ENCODE data around the gene C3orf20.
A peak's percentile ranks its signal among the peaks of the same experiment; 100 is the strongest.

Gene C3orf20

DNA sequence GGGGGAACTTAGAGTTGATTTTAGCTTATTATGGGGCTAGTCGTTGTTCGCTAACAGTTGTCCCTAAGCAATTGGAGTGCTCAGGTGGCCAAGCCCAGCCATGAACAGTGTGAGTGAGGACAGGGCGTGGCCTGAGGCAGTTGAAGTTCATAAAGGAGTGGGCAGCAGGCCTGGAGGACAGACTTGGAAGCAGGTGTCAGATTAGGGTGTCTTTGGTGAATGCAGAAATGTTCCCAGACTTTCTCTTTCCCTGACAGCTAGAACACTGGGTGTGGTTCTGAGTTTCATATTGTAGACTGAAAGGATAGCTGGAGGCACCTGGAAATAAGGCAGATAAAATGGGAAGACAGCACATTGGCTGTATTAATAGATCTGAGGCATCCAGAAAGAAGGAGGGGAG lies 84.0 kb downstream of the C3orf20 start:
- no peak for DNase-seq (ENCODE audit: low spot score)

DNA sequence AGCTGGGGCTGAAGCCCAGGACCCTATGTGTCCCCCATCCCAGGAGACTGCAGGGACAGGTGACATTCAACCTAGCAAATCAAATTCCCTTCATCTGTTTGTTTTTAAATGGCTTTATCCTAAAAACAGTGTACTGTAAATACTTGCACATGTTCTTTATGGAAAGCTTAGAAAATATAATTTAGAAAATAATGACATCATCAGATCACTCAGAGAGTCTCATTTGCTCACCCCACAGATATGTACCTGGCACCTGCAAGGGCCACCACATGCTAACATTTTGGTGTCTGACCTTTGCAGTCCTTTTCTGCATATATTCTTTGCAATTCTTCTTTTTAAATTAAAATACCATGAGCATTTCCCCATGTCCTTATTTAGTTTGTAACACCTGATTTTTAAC lies 85.2 kb downstream of the C3orf20 start:
- no peak for DNase-seq (ENCODE audit: low spot score)

DNA sequence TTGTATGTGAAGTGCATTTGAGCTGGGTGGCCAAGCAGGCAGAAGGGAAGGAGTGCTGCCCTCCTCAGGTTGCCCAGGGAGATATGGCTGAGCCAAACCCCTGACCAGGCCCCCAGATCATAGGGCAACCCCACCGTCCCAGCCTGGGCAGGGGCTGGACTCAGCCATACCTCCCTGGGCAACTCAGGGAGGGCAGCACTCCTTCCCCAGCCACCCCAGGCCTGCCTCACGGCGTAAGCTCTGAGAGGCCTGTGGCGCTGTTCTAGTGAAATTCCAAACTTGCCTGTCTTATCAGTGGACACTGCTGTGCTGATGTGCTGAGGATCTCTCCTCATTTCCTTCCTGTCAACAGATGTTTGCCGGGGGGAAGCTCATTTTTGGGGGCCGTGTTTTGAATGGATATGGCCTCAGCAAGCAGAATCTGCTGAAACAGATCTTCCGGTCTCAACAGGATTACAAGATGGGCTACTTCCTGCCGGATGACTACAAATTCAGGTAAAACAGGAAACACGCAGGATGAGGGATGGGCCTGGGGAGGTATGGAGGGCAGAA lies 86.3 kb downstream of the C3orf20 start:
- no peak for DNase-seq (ENCODE audit: low spot score)

DNA sequence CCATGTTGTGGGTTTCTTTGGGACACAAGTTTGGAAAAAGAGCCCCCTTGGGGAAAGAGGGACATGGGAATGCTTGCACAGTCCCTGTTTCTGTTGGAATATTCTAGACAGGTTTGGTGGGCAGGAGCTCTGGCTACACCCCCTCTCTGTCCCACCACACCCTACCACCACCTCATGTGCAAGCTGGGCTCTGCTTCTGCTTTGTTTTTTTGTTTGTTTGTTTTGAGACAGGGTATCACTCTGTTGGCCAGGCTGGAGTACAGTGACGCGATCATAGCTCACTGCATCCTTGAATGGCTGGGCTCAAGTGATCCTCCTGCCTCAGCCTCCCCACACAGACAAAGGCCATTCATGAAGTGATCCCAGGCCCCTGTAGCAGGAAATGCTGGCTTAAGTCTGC lies 86.9 kb downstream of the C3orf20 start:
- no peak for DNase-seq (ENCODE audit: low spot score)

DNA sequence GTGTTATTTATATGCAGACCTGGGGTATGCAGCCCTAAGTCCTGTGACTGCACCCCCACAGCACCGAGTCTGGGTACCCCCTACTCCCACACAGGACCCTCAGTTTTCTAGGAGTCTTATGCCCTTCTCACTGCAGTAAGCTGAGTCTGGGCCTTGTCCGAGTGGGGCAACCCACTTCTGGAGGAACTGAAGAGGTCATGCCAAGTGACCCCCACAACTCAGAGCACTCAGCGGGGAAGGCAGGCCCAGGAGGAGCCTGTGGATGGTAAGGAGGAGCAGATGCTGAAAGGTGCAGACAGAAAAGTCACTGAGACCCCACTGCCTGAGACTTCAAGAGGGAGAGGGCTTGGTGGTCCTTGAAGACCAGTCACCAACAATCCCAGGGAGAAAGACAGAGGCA lies 87.8 kb downstream of the C3orf20 start:
- DNase-seq (ENCODE audit: low spot score) = no peak

DNA sequence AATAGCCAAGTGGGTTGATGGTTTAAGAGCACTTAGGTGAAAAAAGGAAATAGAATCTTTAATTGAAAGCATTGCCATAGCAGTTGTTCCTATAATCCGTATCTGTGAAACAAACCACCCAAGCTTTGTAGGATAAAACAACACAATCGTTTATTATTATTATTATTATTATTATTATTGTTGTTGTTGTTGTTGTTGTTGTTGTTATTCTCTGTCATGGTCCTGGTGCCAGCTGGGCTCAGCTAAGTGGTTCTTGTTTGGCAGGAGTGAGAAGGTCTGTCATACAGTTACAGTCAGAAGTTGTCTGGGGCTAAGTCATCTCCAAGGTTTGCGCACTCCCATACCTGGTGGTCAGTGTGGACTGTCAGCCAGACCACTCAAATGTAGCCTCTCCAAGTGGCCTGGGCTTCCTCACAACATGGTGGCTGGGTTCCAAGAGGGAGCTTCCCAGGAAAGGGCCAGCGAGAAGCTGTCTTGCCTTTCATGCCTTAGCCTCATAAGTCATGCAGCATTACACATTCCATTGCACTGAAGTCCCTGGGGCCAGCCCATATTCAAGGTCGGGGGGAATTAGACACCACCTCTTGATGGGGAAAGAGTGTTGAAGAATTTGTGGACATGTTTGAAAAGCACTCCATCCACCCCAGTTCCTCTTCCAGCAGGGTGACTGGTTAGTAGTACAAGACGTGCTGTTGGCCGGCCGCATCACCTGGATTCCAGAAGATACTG lies 89.6 kb downstream of the C3orf20 start:
- peak; percentile 9 for DNase-seq (ENCODE audit: low spot score)

DNA sequence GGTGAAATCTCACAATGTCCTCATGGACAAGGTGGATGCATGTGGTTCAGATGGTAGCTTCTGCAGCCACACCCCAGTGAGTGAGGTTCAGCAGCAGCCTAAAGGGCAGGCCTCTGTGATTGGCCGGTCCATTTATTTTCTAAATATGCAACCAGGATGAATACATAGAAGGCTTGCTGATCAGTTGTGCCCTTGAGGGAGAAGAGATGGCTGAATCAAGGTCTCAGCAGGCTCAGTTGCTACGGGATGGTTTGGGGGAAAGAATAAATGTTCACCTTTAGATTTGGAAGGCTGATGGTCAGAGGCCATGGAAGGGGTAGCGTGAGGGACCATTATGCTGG lies 90.1 kb downstream of the C3orf20 start:
- DNase-seq (ENCODE audit: low spot score) = no peak

DNA sequence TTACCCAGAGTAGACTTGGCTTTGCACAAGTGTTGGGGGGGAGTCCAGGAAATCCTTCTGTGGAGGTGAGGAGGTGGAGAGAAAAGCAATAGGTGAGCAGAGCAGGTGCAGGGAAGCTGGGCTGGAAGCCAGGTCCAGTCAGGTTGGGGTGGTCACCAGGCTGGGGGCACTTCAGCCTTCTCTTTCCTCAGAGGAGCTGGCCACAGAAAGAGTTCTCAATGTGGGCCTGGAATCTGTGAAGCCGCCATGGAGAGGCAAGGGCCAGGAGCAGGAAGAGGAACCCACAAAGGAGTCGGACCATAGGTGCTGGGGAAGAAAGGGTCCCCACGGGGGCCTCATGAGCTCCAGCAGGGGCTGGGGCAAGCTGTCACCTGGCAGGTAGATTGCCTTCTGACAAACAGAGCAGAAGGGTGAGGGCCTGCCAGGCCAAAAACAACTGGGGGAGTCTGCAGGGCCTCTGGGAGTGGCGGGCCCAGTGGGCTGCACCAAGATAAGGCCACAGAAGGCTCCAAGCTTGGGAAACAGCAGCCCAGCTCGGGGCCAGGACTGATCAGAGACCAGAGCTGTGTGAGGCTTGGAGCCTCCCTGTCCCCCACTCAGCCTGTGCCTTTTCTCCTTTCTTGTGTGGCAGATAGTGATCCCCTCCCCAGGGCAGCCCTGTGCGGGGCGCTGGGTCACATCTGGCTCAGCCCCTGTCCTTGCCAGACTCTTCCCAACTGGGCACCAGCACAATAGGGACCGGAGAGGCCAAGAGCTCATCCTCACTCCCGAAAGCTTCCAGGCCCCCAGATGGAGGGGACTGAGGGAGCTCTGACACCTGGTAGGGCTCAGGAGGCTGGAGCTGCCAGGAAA lies 90.9 kb downstream of the C3orf20 start:
- DNase-seq (ENCODE audit: low spot score) = peak; percentile 23

DNA sequence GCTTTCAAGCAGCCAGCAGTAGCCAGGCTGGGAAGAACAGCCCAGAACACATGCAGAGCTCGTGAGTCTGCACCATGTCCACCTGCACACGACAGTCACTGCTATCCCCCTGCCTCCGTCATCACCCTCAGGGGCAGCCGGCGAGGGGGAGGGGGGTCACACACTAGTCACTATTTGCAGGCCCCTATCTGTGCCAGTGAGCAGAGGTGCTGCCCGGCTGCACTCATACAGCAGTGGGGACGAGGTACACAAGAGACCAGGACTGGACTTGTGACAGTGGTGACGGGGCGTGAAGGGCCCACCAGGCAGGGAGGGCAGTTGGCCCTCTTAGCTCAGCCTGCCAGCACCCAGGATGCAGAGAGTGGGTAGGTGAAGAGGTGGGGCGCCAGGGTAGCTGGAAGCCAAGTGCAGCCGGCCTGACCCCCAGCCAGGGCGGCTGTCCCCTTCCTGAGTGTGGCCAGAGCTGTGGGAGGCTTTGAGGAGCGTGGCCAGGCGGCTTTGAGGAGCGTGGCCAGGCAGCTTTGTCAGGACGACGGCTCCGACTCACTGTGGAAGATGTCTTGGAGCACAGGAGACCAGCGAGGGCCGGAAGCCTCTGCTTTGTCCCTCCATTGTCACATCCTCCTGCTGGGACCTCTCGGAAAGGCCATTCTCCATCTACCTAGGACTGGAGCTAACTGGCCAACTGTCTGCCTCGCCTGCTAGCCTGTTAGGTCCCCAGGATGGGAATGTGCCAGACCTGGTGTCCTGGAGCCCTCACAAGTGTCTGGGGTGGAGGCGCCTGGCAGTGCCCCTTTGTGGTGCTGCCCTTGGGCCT lies 91.7 kb downstream of the C3orf20 start:
- DNase-seq (ENCODE audit: low spot score) = peak; percentile 28

DNA sequence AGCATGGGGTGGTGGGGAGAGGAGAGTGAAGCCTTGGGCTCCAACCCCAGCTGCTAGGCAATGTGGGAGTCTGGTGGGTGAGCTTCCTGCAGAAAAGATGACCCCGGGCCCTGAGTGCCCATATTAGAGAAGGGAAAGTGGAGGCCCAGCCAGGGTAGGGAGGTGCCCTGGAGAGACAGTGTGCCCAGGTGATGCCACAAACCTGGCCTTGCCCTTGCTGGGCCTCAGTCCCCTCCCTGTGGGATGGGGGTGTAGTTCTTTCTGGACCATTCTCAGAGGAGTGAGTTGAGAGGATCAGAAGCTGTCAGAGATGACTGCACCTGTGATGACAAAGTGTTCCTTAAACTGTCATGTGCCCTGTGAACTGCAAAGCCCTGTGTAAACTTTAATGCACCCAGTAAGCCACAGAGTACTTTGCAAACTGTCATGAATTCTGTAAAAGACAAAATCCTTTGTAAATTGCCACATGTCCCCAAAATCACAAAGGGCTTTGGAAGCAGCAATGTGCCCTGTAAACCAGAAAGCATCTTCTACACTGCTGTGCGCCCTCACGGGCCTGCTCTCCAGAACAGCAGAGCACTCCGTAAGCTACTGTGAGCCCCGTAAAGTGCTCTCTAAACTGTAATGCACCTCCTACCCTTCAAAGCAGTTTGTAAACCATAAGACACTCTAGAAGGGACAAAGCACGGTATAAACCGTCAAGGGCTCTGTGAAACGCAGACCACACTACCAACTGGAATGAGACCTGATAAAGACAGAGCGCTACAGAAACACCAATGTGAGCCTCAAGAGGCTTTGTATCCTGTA lies 92.5 kb downstream of the C3orf20 start:
- DNase-seq (ENCODE audit: low spot score) = peak; percentile 8

DNA sequence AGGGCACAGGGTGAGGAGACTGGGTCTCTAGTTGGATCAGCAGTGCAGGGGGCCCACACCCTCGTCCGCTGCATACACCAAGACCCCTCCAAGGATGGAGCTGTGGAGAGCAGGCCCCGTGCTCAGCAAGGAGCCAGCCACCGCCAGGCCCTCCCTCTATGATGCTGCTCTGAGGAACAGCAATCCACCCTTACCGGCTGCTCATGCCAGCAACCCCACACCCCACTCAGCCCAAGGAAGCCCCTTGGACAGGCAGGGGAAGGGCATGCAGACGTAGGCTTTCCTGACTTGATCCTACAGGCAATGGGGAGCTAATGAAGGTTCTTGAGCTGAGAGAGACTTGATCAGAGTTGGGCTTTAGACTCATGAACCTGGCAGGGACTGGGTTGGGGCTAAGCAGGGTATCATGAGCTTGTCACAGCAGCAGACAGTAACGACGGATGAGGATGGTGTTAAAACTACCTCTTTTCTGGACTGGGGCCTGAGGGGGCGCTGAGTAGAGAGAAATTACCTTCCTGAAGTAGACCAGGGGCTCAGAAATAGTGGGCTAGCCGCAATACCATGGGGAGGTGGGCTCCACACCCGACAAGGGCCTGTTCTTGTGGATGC lies 93.3 kb downstream of the C3orf20 start:
- peak; percentile 14 for DNase-seq (ENCODE audit: low spot score)

DNA sequence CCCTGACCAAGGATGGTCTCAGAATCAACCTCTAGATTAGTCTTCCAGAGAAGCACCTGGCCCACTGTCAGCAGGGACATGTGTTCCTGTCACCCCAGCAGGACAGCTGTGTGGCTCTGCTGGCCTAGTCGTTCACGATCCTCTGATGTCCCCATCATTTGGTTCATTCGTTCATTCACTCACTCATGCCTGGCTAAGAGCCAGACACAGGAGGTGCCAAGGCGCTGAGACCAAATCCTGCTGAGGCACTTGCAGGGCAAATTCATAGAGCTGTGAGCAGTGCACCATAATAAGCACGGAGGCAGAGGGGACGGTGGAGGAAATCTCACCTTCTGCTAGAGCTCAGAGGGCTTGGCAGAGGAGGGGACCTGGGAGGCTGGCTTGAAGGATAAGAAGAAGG lies 93.9 kb downstream of the C3orf20 start:
- peak; percentile 17 for DNase-seq (ENCODE audit: low spot score)

DNA sequence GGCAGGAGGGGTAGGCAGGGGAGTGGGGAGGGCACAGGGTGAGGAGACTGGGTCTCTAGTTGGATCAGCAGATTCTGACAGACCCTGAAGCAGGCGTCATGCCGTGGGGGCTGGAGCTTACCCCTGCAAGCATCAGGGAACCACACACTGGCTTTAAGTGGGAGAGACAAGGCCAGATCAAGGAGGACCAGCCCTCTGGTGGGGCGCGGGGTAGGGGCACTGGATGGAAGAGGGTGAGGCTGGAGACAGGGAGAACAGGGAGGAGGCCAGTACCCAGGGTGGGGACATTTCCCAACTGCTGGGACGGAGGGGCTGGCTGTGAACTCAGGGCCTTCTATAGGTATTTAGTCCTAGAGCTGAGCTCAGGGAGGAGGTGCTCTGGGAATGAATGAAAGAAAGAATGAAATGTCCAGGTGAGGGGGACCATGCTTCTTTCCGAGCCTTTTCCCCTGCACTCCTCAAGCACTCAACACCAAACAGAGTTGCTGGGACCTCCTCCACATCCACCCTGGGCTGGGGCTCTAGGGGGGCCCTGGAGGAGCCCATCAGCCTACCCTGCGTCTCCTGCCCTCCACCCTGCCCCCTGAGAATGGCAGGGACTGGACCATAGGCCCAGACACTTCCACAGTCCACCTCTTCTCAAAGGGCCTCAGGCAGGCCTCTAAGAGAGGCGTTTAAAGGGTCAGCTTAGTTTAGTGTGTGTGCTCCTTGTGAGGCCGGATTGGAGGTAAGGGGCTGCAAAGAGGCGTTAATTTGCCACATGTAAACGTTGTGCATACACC lies 94.8 kb downstream of the C3orf20 start:
- peak; percentile 18 for DNase-seq (ENCODE audit: low spot score)

DNA sequence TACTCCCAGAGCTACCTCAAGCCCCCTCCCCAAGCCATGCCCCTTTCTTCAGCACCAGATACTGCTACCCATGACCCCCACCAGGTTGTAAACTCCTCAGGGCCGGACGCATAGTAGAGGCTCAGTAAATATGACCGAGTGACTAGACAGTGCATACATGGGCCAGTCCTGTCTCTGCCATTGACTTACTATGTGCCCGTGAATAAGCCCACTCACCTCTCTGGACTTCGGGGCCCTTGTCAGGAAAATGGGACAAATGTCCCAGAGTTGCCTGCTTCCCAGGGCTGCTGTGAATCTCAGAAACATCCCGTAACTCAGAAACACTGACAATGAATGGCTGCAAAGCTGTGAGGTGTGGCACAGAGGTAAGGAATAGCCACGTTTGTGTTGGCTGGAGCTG lies 95.7 kb downstream of the C3orf20 start:
- DNase-seq (ENCODE audit: low spot score) = no peak

DNA sequence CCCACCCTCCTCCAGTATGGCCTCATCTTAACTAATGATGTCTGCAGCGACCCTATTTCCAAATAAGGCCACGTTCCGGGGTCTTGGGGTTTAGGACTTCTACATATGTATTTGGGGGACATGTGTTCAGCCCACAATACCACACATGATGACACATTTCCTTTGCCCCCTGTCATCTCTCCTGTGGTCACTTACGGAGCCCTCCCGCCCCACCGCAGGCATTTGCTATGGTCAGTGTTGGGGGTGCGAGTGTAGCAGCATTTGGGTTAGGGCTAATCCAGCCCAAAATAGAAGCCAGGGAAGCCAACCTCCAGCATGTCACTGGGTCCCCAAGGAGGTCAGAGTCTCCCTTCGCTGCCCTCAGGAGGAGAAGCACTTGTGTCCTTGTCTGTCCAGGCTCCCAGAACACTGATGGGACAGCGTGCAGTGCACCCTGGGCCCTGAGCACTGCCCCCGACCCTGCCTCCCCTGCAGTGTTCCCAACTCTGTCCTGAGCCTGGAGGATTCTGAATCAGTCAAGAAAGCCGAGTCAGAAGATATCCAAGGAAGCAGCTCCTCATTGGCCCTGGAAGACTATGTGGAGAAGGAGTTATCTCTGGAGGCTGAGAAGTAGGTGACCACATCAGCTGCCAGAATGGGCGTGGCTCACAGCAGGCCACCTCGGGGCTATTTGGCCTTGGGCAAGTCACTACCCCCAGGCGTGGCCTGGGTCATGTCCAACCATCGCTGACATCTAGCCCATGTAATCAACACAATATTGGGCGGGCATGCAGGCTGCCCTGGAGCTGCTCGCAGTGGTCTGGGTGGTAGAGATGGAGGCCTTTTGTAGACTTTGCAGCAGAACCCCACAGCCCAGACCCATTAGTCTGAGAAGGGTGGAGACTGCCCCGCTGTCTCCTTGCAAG lies 96.9 kb downstream of the C3orf20 start:
- DNase-seq (ENCODE audit: low spot score) = peak; percentile 15

DNA sequence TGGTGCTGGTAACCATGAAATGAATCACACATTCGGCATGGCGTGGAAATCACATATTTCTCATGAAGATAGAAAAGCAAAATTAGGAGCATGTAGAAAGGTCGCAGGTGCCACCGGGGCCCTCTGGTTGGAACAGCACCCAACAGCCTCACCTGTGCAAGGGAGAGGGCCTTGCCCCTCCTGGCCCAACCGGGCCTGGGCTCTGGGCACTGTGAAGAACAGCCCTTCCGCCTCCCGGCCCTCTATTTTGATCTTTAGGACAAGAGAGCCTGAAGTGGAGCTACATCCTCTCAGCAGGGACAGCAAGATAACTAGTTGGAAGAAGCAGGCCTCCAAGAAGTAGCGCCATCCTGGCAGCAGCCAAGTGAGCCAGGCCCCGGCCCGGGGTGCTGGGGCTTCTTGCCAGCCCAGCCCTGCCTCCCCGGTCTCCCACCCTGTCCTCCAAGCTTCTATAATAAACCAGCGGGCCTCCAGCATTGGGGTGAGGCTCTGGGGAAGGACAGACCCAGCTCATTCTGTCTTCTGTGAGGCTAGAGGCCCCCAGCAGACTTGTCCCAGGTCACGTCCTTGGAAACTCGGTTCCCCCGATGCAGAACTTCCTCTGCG lies 97.7 kb downstream of the C3orf20 start:
- peak; percentile 14 for DNase-seq (ENCODE audit: low spot score)

DNA sequence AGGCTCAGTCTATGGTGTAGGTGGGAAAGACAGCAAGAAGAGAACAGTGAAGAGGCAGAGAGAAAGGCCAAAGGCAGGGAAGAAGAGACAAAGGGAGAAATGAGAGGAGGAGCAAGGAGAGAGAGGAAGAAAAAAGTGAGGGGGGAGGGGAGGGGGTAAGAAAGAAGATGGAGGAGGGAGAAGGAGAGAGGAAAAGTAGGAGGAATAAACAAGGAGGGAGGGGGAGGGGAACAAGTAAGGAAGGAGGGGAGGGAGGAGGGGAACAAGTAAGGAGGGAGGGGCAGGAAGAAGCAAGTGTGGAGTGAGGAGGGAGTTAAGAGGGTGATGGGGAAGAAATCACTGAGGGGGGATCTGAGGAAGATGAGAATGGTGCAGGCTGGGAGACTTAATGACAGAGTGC lies 98.3 kb downstream of the C3orf20 start:
- DNase-seq (ENCODE audit: low spot score) = no peak

DNA sequence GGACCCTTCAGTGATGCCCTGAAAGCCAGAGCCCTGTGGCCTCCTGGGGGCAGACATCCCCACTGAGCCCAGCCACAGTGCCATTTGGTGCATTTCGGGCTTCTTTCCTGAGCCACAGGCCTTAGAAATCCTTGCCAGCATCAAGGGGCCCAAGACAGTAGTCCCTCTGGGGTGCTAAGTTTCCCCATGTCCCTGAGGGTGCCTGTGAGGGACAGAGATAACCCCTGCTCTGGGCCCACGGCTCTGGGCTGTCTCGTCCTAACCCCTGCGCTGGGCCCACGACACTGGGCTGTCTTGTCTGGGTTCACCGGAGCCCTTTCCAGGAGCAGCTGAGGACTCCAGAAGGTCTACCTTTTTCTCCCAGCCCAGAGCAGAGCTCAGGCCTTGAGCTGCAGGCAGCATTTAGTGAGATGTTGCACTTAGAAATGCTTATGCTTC lies 98.8 kb downstream of the C3orf20 start:
- peak; percentile 22 for DNase-seq (ENCODE audit: low spot score)

DNA sequence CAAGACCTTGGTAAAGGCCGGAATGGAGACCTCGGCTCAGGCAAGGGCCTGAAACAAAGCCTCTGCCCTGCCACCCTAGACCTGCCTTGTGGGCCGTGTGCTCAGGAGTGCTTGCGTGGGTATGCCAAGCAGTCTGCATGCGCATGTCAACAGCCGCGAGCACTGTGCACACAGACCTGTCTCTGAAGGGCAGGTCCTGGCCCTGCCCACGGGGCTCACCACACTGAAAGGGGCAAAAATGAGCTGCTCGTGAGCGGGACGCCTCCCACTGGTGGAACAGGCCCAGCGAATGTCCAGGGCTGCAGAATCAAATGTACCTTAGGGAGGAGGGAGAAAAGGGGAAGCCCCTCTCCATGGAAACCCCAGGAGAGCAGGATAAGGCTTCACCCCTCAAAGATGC lies 99.5 kb downstream of the C3orf20 start:
- DNase-seq (ENCODE audit: low spot score) = peak; percentile 23

Measured in D341Med (cell line).